GM04504 (cell line): ENCODE data around the gene PALM.

ENCODE experiments used
- DNase-seq: peaks from one replicate; pipeline ENCODE4 v3.0.0-alpha.2; 2012; ENCODE audit warnings: low read depth

The PALM gene

GRCh38 chr19:782878-783668, 74.3 kb downstream of the PALM start:
- no peak for DNase-seq

DNA sequence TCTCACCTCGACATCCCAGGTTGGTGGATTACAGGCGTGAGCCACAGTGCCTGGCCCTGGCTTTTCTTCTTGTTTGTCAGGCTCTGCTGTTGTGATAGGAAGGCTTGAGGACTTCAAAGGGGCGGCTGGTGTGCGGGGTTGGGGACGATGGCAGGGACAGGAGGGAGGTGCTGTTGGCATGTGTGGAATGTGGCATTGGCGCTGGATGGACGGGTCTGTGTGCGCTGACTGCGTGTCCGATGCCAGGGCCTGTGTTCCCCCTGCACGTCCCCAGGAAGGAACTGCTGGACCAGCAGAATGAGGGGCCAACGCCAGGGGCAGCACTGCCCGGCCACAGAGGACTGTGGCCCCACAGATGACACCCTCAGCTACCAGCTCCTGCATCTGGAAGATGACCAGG, 75.8 kb downstream of the PALM start:
- DNase-seq, result no peak

- DNase-seq, result no peak
Measured at GRCh38 chr19:787536-787935, 78.8 kb downstream of the PALM start.

GRCh38 chr19:788686-788982, 79.9 kb downstream of the PALM start:
- DNase-seq, result no peak

GRCh38 chr19:788983-789700, 80.4 kb downstream of the PALM start:
- DNase-seq, result no peak

GRCh38 chr19:789701-790060, 80.9 kb downstream of the PALM start:
- DNase-seq, result no peak

- DNase-seq, result no peak
Measured at GRCh38 chr19:791007-791566, 82.4 kb downstream of the PALM start.

DNA sequence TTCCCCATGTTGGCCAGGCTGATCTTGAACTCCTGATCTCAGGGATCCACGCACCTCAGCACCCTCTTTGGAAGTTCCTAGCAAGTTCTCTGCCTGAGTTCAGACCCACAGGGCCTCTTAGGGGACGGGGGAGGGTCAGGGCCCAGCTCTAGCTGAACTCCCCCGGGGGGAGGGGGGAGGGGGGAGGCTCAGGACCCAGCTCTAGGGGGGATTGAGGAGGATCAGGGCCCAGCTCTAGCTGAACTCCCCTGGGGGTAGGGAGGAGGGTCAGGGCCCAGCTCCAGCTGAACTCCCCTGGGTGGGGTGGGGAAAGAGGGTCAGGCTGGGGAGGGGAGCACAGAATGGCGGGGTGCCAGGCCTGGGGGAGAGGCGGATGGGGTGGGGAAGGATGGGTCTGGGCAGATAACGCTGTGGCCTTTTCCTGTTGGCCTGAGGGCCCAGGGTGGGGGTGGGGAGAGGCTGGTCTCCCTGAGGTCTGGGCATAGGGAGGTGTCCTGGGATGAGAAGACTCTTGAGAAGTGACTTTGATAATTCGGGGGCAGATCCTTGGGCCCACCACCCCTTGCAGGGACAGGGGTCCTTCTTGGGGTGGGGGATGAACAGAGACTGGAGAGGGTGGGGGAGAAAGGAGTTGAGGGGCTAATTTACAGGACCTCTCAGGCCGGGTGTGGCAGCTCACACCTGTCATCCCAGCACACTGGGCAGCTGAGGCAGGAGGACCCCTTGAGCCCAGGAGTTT, 83.0 kb downstream of the PALM start:
- no peak for DNase-seq

DNA sequence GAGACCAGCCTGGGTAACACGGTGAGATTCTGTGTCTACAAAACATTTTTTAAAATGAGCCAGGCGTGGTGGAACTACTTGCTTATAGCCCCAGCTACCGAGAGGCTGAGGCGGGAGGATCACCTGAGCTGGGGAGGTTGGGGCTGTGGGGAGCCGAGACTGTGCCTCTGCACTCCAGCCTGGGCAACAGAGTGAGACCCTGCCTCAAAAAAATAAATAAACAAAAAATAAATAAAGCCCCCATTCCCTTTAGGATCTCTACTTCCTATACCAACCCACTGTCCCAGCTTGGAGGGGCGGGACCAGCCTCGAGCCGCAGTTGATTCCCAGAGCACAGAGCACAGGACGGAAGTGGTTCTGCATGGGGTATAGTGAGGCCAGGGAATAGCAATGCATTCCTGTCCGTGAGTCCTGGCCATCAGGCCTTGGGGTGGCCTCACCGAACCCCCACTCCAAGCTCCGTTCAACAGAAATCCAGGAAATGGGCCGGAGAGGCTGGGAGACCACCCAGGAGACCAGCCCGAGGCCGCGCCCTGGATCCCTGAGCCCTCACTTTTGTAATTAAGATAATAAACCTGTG, 83.7 kb downstream of the PALM start:
- DNase-seq, result no peak

- no peak for DNase-seq
Measured at GRCh38 chr19:793806-794205, 85.1 kb downstream of the PALM start.

GRCh38 chr19:795073-795611, 86.4 kb downstream of the PALM start:
- DNase-seq, result no peak

- DNase-seq, result no peak
Measured at GRCh38 chr19:795691-796581, 87.2 kb downstream of the PALM start.

- DNase-seq, result peak; percentile 100
Measured at GRCh38 chr19:796692-797527, 88.2 kb downstream of the PALM start, which contains the start of gene PTBP1. TSS of gene PTBP1 (plus strand) at chr19:797452. CDS start at chr19:797498, 46 bp downstream.
